Kidney (tissue), 14 donors: Measurements from ENCODE around the gene SOSTDC1. TPM values are rescaled to one million over a fixed set of nuclear protein-coding genes. Genes with fewer than 3 reads are reported as not detected.

Source experiments
- DNase-seq, 5 donors: peaks; one replicate each; pipeline ENCODE4 v3.0.0-alpha.2; 2013 to 2020
- FAIRE-seq: peaks from 2 replicates; lab custom pipeline; 2012; peaks lifted over from hg19 to GRCh38; lab: Jason Lieb, UNC
- H3K27ac ChIP-seq, 2 donors: one replicate each; pipeline ENCODE4 v1.7.0; 2013; ENCODE audit warnings: low read depth in 2 of 2, low read length in 2 of 2, inconsistent platforms in 1 of 2
- H3K27me3 ChIP-seq: one replicate; pipeline ENCODE4 v1.7.1; 2013; ENCODE audit warnings: low read length, inconsistent platforms; ENCODE audit not compliant: control insufficient read depth, insufficient read depth
- H3K36me3 ChIP-seq, 3 donors: one replicate each; pipeline versions ENCODE4 v1.7.0 to v1.7.1; 2013; ENCODE audit warnings: low read length in 3 of 3, control low read depth in 1 of 3, inconsistent platforms in 1 of 3; ENCODE audit not compliant: insufficient read depth in 3 of 3, control insufficient read depth in 2 of 3
- H3K4me1 ChIP-seq, 3 donors: one replicate each; pipeline versions ENCODE4 v1.7.0 to v1.7.1; 2013; ENCODE audit warnings: low read length in 3 of 3, inconsistent platforms in 1 of 3, low read depth in 1 of 3; ENCODE audit not compliant: control insufficient read depth in 2 of 3, insufficient read depth in 2 of 3
- H3K4me3 ChIP-seq, 3 donors: one replicate each; pipeline versions ENCODE4 v1.7.0 to v1.8.1; 2013; ENCODE audit warnings: low read length in 3 of 3, control low read depth in 1 of 3, inconsistent platforms in 1 of 3
- H3K9ac ChIP-seq, 3 donors: one replicate each; pipeline versions ENCODE4 v1.7.0 to v1.7.1; 2013; ENCODE audit warnings: low read length in 3 of 3, control low read depth in 1 of 3, inconsistent platforms in 1 of 3
- H3K9me3 ChIP-seq, 3 donors: one replicate each; pipeline versions ENCODE4 v1.7.0 to v1.7.1; 2013; ENCODE audit warnings: low read length in 3 of 3, control low read depth in 1 of 3, inconsistent platforms in 1 of 3; ENCODE audit not compliant: control insufficient read depth in 2 of 3, insufficient read depth in 1 of 3
- CTCF ChIP-seq: IDR thresholded peaks from 3 replicates; pipeline ENCODE4 v1.5.1; 2012; ENCODE audit warnings: mild to moderate bottlenecking, moderate library complexity, borderline replicate concordance; ENCODE audit not compliant: insufficient read depth; ENCODE audit errors: extremely low read depth
- intact Hi-C: fragments of 100-400 bp; cut with DNase I; formaldehyde crosslinking; loops from one replicate; pipeline ENCODE4 v1.11.1; 2022
- polyA plus RNA-seq: library from polyadenylated mRNA; stranded (reverse); fragments of 350-450 nt; fragmentation: Illumina TruSeq; extraction: RNeasy Lipid Tissue Mini Kit (QIAGEN cat#74804); gene quantifications from one replicate; pipeline ENCODE4 v1.2.3, GENCODE V29; 2014; ENCODE audit warnings: low read depth, low replicate concordance; ENCODE audit not compliant: insufficient read depth
- total RNA-seq: library from RNA; stranded (reverse); fragmentation: NEBNext Ultra II Directional; extraction: Animal tissue kit (Norgen Biotek cat#: 25700); gene quantifications from one replicate; pipeline ENCODE4 v1.2.1, GENCODE V29; 2021
- donor health status: control.
- donor health status: control.
- donor health status: control.
- donor health status: control.
- donor health status: control.
- donor health status: DM: yes; HTN: yes; CAD: no.
- donor health status: Normal renal cell carcinoma (clear cell type).

Gene SOSTDC1
- total and polyA plus RNA-seq, 2 donors from 2014 or later, result 13.3 to 13.4 TPM

GRCh38 chr7:16416289-16417282, 49.0 kb downstream of the SOSTDC1 start:
- Histone ChIP-seq H3K4me3 (no peak overlapping the region), H3K9me3 (no peaks in the 10 kb centered on the region), H3K27me3 (no peaks in the 10 kb centered on the region), H3K4me1 (peaks cover 0 to 10% (median 7%) of the 10 kb centered on the region in 3 donors), H3K36me3 (no peaks in the 10 kb centered on the region), H3K9ac (no peak overlapping the region), H3K27ac (no peak overlapping the region)
- TF ChIP-seq CTCF, result no peak
- FAIRE-seq (no peak), DNase-seq (no peak)
- intact Hi-C loops, result no loop called here

- no peak for FAIRE-seq
- DNase-seq, result peak in 2 of 5 donors; percentile 14 to 55
- intact Hi-C loops, result no loop called here
- no peaks in the 10 kb centered on the region for H3K36me3 ChIP-seq
- H3K27me3 ChIP-seq, result no peaks in the 10 kb centered on the region
- no peak overlapping the region for H3K4me3 ChIP-seq
- no peak overlapping the region for H3K27ac ChIP-seq
- H3K4me1 ChIP-seq, result no peaks in the 10 kb centered on the region
- no peaks in the 10 kb centered on the region for H3K9me3 ChIP-seq
- no peak for TF ChIP-seq CTCF
- no peak overlapping the region for H3K9ac ChIP-seq
Measured at GRCh38 chr7:16412274-16413254, 53.0 kb downstream of the SOSTDC1 start.

Other genes with a start within 250 kb of the SOSTDC1 start
- 5.9 TPM for gene CRPPA, start 44.2 kb downstream of the SOSTDC1 start, total RNA-seq
- 2.0 TPM for gene CRPPA, start 44.2 kb downstream of the SOSTDC1 start, polyA plus RNA-seq
- not detected for gene LRRC72, start 61.1 kb upstream of the SOSTDC1 start, total RNA-seq
- gene LRRC72, start 61.1 kb upstream of the SOSTDC1 start, polyA plus RNA-seq, result not detected
- gene ANKMY2, start 180.0 kb upstream of the SOSTDC1 start, total RNA-seq, result 21.9 TPM
- 19.3 TPM for gene ANKMY2, start 180.0 kb upstream of the SOSTDC1 start, polyA plus RNA-seq
- 49.1 TPM for gene BZW2, start 180.4 kb upstream of the SOSTDC1 start, total RNA-seq
- 24.8 TPM for gene BZW2, start 180.4 kb upstream of the SOSTDC1 start, polyA plus RNA-seq